Psoas muscle (tissue), 8 donors: ENCODE data around the gene ZNF227. TPM values are rescaled to one million over a fixed set of nuclear protein-coding genes. Genes with fewer than 3 reads are reported as not detected.
A peak's percentile ranks its signal among the peaks of the same experiment; 100 is the strongest.

Source experiments
- ATAC-seq, 4 donors: fragments of 200-7000 bp; cut with Tn5 transposase; one replicate each; pipeline ENCODE4 v1.9.1; 2020; ENCODE audit warnings: moderate library complexity in 3 of 4, mild to moderate bottlenecking in 2 of 4
- DNase-seq, 2 donors: peaks; one replicate each; pipeline ENCODE4 v3.0.0-alpha.2; 2020
- H3K27ac ChIP-seq: fragments of 200-600 bp; one replicate; pipeline ENCODE4 v1.8.0; 2022
- H3K27me3 ChIP-seq, 3 donors: fragments of 200-600 bp in 1 of 3; one replicate each; pipeline versions ENCODE4 v1.6.1 to v1.8.0; 2013 to 2022; ENCODE audit warnings: low read length in 2 of 3, mild to moderate bottlenecking in 2 of 3, moderate library complexity in 1 of 3; ENCODE audit not compliant: insufficient read depth in 3 of 3
- H3K36me3 ChIP-seq, 2 donors: fragments of 200-600 bp in 1 of 2; one replicate each; pipeline versions ENCODE4 v1.6.1 to v1.8.0; 2013 to 2022; ENCODE audit warnings: low read depth in 1 of 2, mild to moderate bottlenecking in 1 of 2, moderate library complexity in 1 of 2; ENCODE audit not compliant: insufficient read depth in 1 of 2
- H3K4me1 ChIP-seq: fragments of 200-600 bp; one replicate; pipeline ENCODE4 v1.8.0; 2022
- H3K4me3 ChIP-seq: fragments of 200-600 bp; one replicate; pipeline ENCODE4 v1.8.0; 2022; ENCODE audit warnings: mild to moderate bottlenecking
- H3K9me3 ChIP-seq: fragments of 200-600 bp; one replicate; pipeline ENCODE4 v1.8.0; 2022
- WGBS, 3 donors: extraction: QIAGEN DNeasy Blood & Tissue Kit; methylation state at CpG; one replicate each; pipeline versions ENCODE4 v1.1.6 to v1.1.7; 2013; 5-methylcytosine and 5-hydroxymethylcytosine counted together
- intact Hi-C, 2 donors: fragments of 100-400 bp; cut with DNase I; formaldehyde crosslinking; loops; one replicate each; pipeline versions ENCODE4 v1.11.0 to v1.14.2; 2022
- polyA plus RNA-seq, 3 donors: library from polyadenylated mRNA; stranded (reverse); fragments of 200-250 nt; gene quantifications; one replicate each; pipeline ENCODE4 v1.2.3, GENCODE V29; 2013
- total RNA-seq, 4 donors: library from RNA; stranded (reverse); fragmentation: NEBNext Ultra II Directional in 2 of 4; extraction: Animal tissue kit (Norgen Biotek cat#: 25700) in 2 of 4; gene quantifications; one replicate each; pipeline versions ENCODE4 v1.2.1 to v1.2.4, GENCODE V29; 2021 to 2023
- TF ChIP-seq, protein P1 (sequence below): fragments of 200-600 bp; IDR thresholded peaks from one replicate; pipeline ENCODE4 v1.8.0; 2022; ENCODE audit warnings: antibody characterized with exemption
- donor health status: healthy with polysubstance abuse.
- donor health status: DM: no; HTN: no; CAD: no; lungs with moderate emphysema.
- donor health status: Bipolar disorder and iron deficiency.
- donor health status: healthy.
- donor health status: DM: yes; HTN: yes; CAD: no.
- donor health status: DM: no; HTN: no; CAD: no.
- donor health status: DM: no; HTN: no; CAD: no.
- donor health status: DM: yes; HTN: yes; CAD: no.

Gene ZNF227
- total and polyA plus RNA-seq, 7 donors, result 2.3 to 10.8 (median 9.8) TPM

DNA sequence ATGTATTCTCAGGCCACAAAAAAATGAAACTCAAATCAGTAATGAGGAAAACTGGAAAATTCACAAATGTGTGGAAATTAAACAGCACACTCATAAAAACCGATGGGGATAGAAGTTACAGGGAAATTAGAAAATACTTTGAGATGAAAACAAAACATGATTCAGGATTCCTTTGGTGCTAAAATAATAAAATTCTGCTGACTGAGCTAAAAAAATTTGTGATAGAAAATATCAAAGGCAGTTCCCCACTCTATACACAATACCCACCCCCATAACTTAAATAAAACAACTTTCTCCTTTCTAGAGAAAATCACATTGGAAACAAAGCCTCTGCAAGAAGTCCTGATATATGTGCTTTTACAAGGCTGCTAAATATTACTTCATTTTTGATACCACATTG lies 45.8 kb downstream of the ZNF227 start:
- peaks cover 75% of the 10 kb centered on the region for H3K9me3 ChIP-seq
- no peak overlapping the region for H3K27ac ChIP-seq
- 89 to 93% (median 90%) methylated on average over 1 of the region's 1 CpG for WGBS, 3 donors
- intact Hi-C loops, result no loop called here
- TF ChIP-seq, protein P1, sequence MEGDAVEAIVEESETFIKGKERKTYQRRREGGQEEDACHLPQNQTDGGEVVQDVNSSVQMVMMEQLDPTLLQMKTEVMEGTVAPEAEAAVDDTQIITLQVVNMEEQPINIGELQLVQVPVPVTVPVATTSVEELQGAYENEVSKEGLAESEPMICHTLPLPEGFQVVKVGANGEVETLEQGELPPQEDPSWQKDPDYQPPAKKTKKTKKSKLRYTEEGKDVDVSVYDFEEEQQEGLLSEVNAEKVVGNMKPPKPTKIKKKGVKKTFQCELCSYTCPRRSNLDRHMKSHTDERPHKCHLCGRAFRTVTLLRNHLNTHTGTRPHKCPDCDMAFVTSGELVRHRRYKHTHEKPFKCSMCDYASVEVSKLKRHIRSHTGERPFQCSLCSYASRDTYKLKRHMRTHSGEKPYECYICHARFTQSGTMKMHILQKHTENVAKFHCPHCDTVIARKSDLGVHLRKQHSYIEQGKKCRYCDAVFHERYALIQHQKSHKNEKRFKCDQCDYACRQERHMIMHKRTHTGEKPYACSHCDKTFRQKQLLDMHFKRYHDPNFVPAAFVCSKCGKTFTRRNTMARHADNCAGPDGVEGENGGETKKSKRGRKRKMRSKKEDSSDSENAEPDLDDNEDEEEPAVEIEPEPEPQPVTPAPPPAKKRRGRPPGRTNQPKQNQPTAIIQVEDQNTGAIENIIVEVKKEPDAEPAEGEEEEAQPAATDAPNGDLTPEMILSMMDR, result no peak
- DNase-seq, result no peak
- peaks cover 0 to 4% of the 10 kb centered on the region in 2 donors for H3K36me3 ChIP-seq
- H3K27me3 ChIP-seq, result no peaks in the 10 kb centered on the region
- H3K4me1 ChIP-seq, result no peaks in the 10 kb centered on the region
- no peak for ATAC-seq
- no peak overlapping the region for H3K4me3 ChIP-seq

DNA sequence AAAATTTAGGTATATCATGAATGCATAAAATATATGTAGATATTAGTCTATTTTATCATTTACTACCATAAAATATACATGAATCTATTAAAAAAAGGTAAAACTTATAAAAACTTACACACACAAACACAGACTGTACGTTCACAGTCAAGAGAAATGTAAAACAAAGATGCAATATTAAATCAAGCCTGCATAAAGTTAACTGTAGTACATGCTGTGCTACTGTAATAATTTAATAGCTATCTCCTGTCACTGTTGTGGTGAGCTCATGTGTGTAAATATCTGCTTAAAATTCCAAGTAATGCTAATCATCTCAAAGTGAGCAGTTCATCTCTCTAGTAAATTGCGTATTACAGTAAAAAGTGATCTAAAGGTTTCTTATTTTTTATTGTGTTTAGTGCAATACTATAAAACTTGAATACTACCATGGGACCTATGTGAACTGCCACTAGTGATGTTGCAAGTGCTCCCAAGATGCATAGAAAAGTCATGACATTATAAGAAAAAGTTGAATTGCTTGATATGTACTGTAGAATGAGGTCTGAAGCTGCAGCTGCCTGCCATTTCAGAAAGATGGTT lies 46.6 kb downstream of the ZNF227 start:
- Histone ChIP-seq H3K27ac (no peak overlapping the region), H3K4me3 (no peak overlapping the region), H3K36me3 (peaks cover 0 to 3% of the 10 kb centered on the region in 2 donors), H3K27me3 (no peaks in the 10 kb centered on the region), H3K9me3 (peaks cover 74% of the 10 kb centered on the region), H3K4me1 (no peaks in the 10 kb centered on the region)
- intact Hi-C loops, result no loop called here
- no peak for ATAC-seq
- TF ChIP-seq, protein P1, result no peak
- WGBS, 3 donors, result 93 to 98% (median 97%) methylated on average over 2 of the region's 2 CpGs
- no peak for DNase-seq

DNA sequence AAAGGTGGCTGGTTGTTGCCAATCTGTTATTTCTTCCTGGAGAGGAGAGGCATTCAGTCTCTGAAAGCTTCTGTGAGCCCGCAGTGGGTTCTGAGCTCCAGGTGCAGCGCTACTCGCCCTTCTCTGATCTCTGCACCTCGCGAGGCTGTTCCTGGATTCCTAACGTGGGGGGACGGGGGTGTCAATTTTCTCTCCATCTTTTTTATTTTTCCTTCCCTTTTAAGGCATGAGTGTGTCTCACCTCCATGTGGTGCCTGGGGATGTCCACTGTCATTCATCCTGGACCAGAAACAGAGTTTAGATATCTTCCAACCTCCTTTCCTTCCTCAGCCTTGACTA lies 48.0 kb downstream of the ZNF227 start:
- TF ChIP-seq, protein P1, result no peak
- intact Hi-C loops, result no loop called here
- Histone ChIP-seq H3K36me3 (no peaks in the 10 kb centered on the region), H3K27ac (no peak overlapping the region), H3K27me3 (no peaks in the 10 kb centered on the region), H3K4me3 (peak overlapping the region; percentile 58), H3K9me3 (peaks cover 69% of the 10 kb centered on the region), H3K4me1 (no peaks in the 10 kb centered on the region)
- no peak for DNase-seq
- WGBS, 3 donors, result 7 to 13% (median 11%) methylated on average over 7 of the region's 7 CpGs
- no peak for ATAC-seq

DNA sequence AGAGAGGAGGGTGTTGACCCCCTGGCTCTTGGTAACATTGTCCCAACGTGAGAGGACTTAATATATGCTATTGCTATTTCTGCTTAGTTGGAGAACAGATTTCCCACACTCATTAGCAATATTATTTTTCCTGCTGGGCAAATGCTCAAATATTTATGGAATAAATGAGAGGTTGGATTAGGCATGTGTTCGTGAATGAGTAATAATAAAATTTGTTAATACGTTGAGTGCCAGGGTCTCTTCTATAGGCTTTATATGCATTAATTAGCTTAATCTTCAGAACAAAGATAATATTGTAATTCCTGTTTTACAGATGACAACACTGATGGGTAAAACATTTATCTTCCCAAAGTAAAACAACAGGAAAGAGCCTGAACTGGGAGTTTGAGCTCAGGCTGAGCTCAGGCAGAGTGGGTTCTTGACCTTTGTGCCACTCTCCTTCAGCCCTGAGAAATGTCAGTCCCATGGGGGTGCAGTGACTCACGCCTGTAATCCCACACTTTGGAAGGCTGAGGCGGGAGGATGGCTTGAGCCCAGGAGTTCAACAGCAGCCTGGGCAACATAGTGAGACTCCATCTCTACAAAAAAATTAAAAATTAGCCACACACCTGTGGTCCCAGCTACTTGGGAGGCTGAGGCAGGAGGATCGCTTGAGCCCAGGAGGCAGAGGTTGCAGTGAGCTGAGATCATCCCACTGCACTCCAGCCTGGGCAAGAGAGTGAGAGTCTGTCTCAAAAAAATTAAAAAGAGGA lies 48.5 kb downstream of the ZNF227 start:
- Histone ChIP-seq H3K4me3 (peak overlapping the region; percentile 58), H3K27ac (no peak overlapping the region)
- no peak for DNase-seq

More for the DNA sequence above, 48.5 kb downstream of the ZNF227 start:
- ATAC-seq, result no peak
- intact Hi-C loops, result no loop called here
- no peaks in the 10 kb centered on the region for H3K27me3 ChIP-seq
- H3K36me3 ChIP-seq, result no peaks in the 10 kb centered on the region
- 48 to 51% (median 48%) methylated on average over 6 of the region's 6 CpGs for WGBS, 3 donors
- H3K9me3 ChIP-seq, result peaks cover 69% of the 10 kb centered on the region
- TF ChIP-seq, protein P1, result no peak
- H3K4me1 ChIP-seq, result no peaks in the 10 kb centered on the region
